Esophagus muscularis mucosa (tissue), 3 donors: ENCODE measurements around the gene LATS1.

ENCODE experiments used
- CTCF ChIP-seq, 3 experiments: fragments of 200-600 bp in 2 of 3; fragments of 450-650 bp in 1 of 3; sonication (generic) in 2 of 3; IDR thresholded peaks; one replicate each; pipeline ENCODE4 v1.5.1; 2017 to 2019; ENCODE audit warnings: antibody characterized with exemption in 3 of 3, mild to moderate bottlenecking in 2 of 3, moderate library complexity in 1 of 3
- EP300 ChIP-seq: sonication (generic); formaldehyde crosslinking; IDR thresholded peaks from one replicate; pipeline ENCODE4 v1.6.1; 2017; ENCODE audit warnings: antibody characterized with exemption

GRCh38 chr6:149711711-149712110 is 6.2 kb downstream of the LATS1 start:
- no peak for TF ChIP-seq CTCF (IDR thresholded peaks at IDR 0.05)
- no peak for TF ChIP-seq EP300
